Activated CD4-positive, alpha-beta memory T cell treated with anti-CD3 and anti-CD28 coated beads for 36 hours (primary cell): ENCODE results near the gene CASTOR2. TPM values are rescaled to one million over a fixed set of nuclear protein-coding genes. Genes with fewer than 3 reads are reported as not detected.
"Not testable (repeated sequence)": the region's sequence is repeated elsewhere in the genome, so short reads cannot be mapped to it uniquely, and the experiment has no call there.

Source experiments
- CTCF ChIA-PET: fragments of 350-600 bp; sonication (Branson Sonifier 250); formaldehyde crosslinking; loops from one replicate; lab custom pipeline; 2021; ENCODE audit warnings: antibody characterized with exemption, inconsistent platforms; lab: Charles Lee
- POLR2A ChIA-PET: fragments of 350-600 bp; sonication (Branson Sonifier 250); formaldehyde crosslinking; loops from one replicate; lab custom pipeline; 2021; ENCODE audit warnings: antibody characterized with exemption; lab: Charles Lee
- DNase-seq: peaks from one replicate; pipeline ENCODE4 v3.0.0-alpha.2; 2020
- H3K27ac Mint-ChIP-seq: one replicate; pipeline ENCODE4 v1.8.0; 2021; ENCODE audit warnings: mixed read lengths
- H3K27me3 Mint-ChIP-seq: one replicate; pipeline ENCODE4 v1.8.0; 2021; ENCODE audit warnings: mixed read lengths
- H3K36me3 Mint-ChIP-seq: one replicate; pipeline ENCODE4 v1.8.0; 2021; ENCODE audit warnings: mixed read lengths
- H3K4me1 Mint-ChIP-seq: one replicate; pipeline ENCODE4 v1.8.0; 2021; ENCODE audit warnings: low read depth, mixed read lengths
- H3K4me3 Mint-ChIP-seq: one replicate; pipeline ENCODE4 v1.8.0; 2021; ENCODE audit warnings: mild to moderate bottlenecking, mixed read lengths
- H3K9me3 Mint-ChIP-seq: one replicate; pipeline ENCODE4 v1.8.0; 2021; ENCODE audit warnings: mixed read lengths
- intact Hi-C: fragments of 100-400 bp; cut with micrococcal nuclease; formaldehyde crosslinking; loops from one replicate; pipeline ENCODE4 v1.15.1; 2023
- total RNA-seq, 2 experiments: library from RNA; stranded (reverse); gene quantifications; one replicate each; pipeline ENCODE4 v1.2.3, GENCODE V29; 2021

Gene CASTOR2
- total RNA-seq, 2 experiments from 2014 or later, result 3.8 to 3.9 TPM

DNA sequence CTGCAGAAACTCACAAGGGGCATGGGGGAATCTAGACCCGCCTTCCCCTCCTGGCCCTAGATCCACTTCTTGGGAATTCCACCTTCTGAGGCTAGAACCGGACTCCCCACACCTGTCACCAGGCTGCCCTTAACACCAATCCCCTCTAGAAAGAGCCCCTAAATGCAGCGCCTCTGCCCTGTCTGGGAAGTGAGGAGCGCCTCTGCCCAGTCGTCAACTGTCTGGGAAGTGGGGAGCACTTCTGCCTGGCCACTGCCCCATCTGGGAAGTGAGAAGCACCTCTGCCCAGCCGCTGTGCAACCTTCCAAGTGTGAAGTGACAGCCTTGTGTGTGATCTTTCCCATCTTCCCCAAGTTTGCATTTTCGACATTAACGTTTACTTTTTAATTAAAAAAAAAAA lies 100.3 kb downstream of the CASTOR2 start:
- H3K4me1 Mint-ChIP-seq, result peaks cover 2% of the 10 kb centered on the region
- ChIA-PET POLR2A (no interaction called here), CTCF (no interaction called here)
- DNase-seq, result no peak
- intact Hi-C loops, result no loop called here
- H3K9me3 Mint-ChIP-seq, result no peaks in the 10 kb centered on the region
- no peaks in the 10 kb centered on the region for H3K27me3 Mint-ChIP-seq
- H3K4me3 Mint-ChIP-seq, result no peak overlapping the region
- H3K36me3 Mint-ChIP-seq, result peaks cover 37% of the 10 kb centered on the region
- H3K27ac Mint-ChIP-seq, result no peak overlapping the region

DNA sequence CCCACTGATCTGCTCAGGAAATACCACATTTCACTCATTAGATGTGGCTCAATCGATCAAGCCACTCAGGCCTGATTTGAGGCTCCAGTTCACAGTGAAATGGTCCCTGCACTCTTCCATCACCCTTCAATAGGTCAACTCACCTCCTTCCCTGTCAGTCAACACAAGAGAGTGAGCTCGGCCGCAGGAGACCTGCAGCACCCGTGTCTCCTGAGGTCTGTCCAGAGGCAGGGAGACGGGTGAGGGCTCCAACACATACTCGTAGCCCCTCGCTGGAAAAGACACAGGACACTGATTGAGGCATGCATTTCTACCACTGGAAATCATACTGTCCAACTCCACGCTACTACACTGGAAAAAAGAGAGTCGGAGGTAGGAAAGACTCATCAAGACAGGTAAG lies 102.0 kb downstream of the CASTOR2 start:
- ChIA-PET POLR2A (no interaction called here), CTCF (no interaction called here)
- Mint-ChIP-seq H3K27ac (no peak overlapping the region), H3K9me3 (no peaks in the 10 kb centered on the region), H3K4me1 (peaks cover 2% of the 10 kb centered on the region), H3K27me3 (no peaks in the 10 kb centered on the region), H3K4me3 (no peak overlapping the region), H3K36me3 (peaks cover 38% of the 10 kb centered on the region)
- no peak for DNase-seq
- intact Hi-C loops, result no loop called here

- peak overlapping the region; percentile 92 for H3K4me3 Mint-ChIP-seq
- ChIA-PET POLR2A (no interaction called here), CTCF (interaction anchor here (0.6 kb wide), 1 partner anchor 35 kb away, joined by 3 read pairs; no protein-coding TSS in a partner anchor)
- peak overlapping the region; percentile 92 for H3K27ac Mint-ChIP-seq
- no peaks in the 10 kb centered on the region for H3K9me3 Mint-ChIP-seq
- intact Hi-C loops, result loop anchor here (5.0 to 10.0 kb wide), 2 partner anchors 362 to 574 kb away; no protein-coding TSS in a partner anchor
- H3K27me3 Mint-ChIP-seq, result no peaks in the 10 kb centered on the region
- DNase-seq, result no peak
- peaks cover 16% of the 10 kb centered on the region for H3K4me1 Mint-ChIP-seq
- H3K36me3 Mint-ChIP-seq, result peaks cover 11% of the 10 kb centered on the region
Measured at GRCh38 chr7:75072981-75073283, 108.4 kb downstream of the CASTOR2 start.

DNA sequence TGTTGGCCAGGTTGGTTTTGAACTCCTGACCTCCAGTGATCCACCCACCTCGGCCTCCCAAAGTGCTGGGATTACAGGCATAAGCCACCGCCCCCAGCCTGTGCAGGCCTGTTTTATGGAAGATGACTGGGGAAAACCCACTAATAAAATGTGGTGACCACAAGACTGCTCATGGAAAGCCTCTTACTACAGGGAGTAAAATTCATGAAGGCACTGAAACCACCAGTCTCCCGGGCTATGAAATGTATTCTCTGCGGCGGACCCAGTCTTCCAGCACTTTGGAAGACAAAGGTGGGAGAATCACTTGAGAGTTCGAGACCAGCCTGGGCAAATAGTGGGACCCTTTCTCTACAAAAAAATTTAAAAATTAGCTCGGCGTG lies 109.7 kb downstream of the CASTOR2 start:
- CTCF ChIA-PET, DNase-seq, H3K36me3 Mint-ChIP-seq, POLR2A ChIA-PET, H3K9me3 Mint-ChIP-seq, H3K27me3 Mint-ChIP-seq: not testable (repeated sequence)
- peak overlapping the region; percentile 92 for H3K4me3 Mint-ChIP-seq
- H3K27ac Mint-ChIP-seq, result peak overlapping the region; percentile 86
- peaks cover 16% of the 10 kb centered on the region for H3K4me1 Mint-ChIP-seq
- intact Hi-C loops, result loop anchor here (5.0 to 10.0 kb wide), 2 partner anchors 361 to 573 kb away; no protein-coding TSS in a partner anchor

Other genes starting within 250 kb of the CASTOR2 start
- gene NCF1, start 190.7 kb upstream of the CASTOR2 start, total RNA-seq, result under 1 TPM; 0.62 to 0.73 TPM
- gene GTF2IRD2, start 113.1 kb upstream of the CASTOR2 start, total RNA-seq, result 1 to 10 TPM; 2.8 to 3.2 TPM
- 10 to 100 TPM; 46.1 to 47.3 TPM for gene RCC1L, start 109.1 kb downstream of the CASTOR2 start, total RNA-seq
- 1 to 10 TPM; 5.3 to 6.0 TPM for gene GTF2IRD2B, start 127.9 kb downstream of the CASTOR2 start, total RNA-seq